GM12878 (cell line): ENCODE results near the gene CDCA7. TPM values are rescaled to one million over a fixed set of nuclear protein-coding genes. Genes with fewer than 3 reads are reported as not detected.

ENCODE experiments used
- ATAC-seq: fragments of 200-7000 bp; cut with Tn5 transposase; 3 replicates; pipeline ENCODE4 v1.9.1; 2020; ENCODE audit warnings: mild to moderate bottlenecking, moderate library complexity
- BruUV-seq: library from RNA; stranded (reverse); fragments of 400-500 nt; replicated peaks from 2 replicates; lab custom pipeline; 2021; lab: Mats Ljungman, UMichigan
- CTCF ChIA-PET: fragments of 300-600 bp; sonication (Branson Sonifier 250); formaldehyde crosslinking; extraction: SDS; loops from one replicate; lab custom pipeline; 2021; ENCODE audit warnings: inconsistent platforms; lab: Yijun Ruan, JAX
- POLR2A ChIA-PET: fragments of 350-600 bp; formaldehyde crosslinking; extraction: SDS; loops from one replicate; lab custom pipeline; 2021; ENCODE audit warnings: inconsistent platforms; lab: Charles Lee
- RAD21 ChIA-PET: fragments of 300-600 bp; sonication (Branson Sonifier 250); formaldehyde crosslinking; loops from one replicate; lab custom pipeline; 2023; ENCODE audit warnings: antibody characterized with exemption; ENCODE audit not compliant: unreplicated experiment; lab: Charles Lee
- SMC1A ChIA-PET: fragments of 300-600 bp; sonication (Branson Sonifier 250); formaldehyde crosslinking; loops from one replicate; lab custom pipeline; 2023; ENCODE audit not compliant: unreplicated experiment, uncharacterized antibody; lab: Charles Lee
- DNase-seq: peaks from one replicate; pipeline ENCODE4 v3.0.0-alpha.2; 2011; ENCODE audit warnings: low read depth, low spot score
- FAIRE-seq: peaks from 3 replicates; lab custom pipeline; 2011; peaks lifted over from hg19 to GRCh38; lab: Jason Lieb, UNC
- H2AFZ ChIP-seq: 2 replicates; pipeline ENCODE4 v1.6.0; 2011; ENCODE audit warnings: low read depth, low read length, control low read depth; ENCODE audit not compliant: control insufficient read depth
- H3K27ac ChIP-seq: 2 replicates; pipeline ENCODE4 v1.5.1; 2011; ENCODE audit warnings: control low read depth; ENCODE audit not compliant: control insufficient read depth, insufficient read depth
- H3K27me3 ChIP-seq, 2 experiments: replicated peaks in 1 of 2; 2 replicates each; pipeline versions ENCODE4 v1.6.0 to v1.6.1; 2011; ENCODE audit warnings: low read length in 1 of 2; ENCODE audit not compliant: control insufficient read depth in 2 of 2, insufficient read depth in 2 of 2
- H3K36me3 ChIP-seq, 2 experiments: 2 replicates each; pipeline ENCODE4 v1.5.1; 2011; ENCODE audit warnings: low read length in 1 of 2; ENCODE audit not compliant: control insufficient read depth in 2 of 2, insufficient read depth in 2 of 2
- H3K4me1 ChIP-seq: 2 replicates; pipeline ENCODE4 v1.6.1; 2011; ENCODE audit warnings: mild to moderate bottlenecking, low read length, moderate library complexity, mixed read lengths; ENCODE audit not compliant: control insufficient read depth, insufficient read depth
- H3K4me2 ChIP-seq: 2 replicates; pipeline ENCODE4 v1.6.0; 2011; ENCODE audit warnings: control low read depth; ENCODE audit not compliant: control insufficient read depth, insufficient read depth
- H3K4me3 ChIP-seq: fragments of 200-600 bp; sonication (generic); 2 replicates; pipeline ENCODE4 v1.5.1; 2016
- H3K79me2 ChIP-seq: 2 replicates; pipeline ENCODE4 v1.6.0; 2011; ENCODE audit warnings: low read length; ENCODE audit not compliant: control insufficient read depth, insufficient read depth
- H3K9ac ChIP-seq: 2 replicates; pipeline ENCODE4 v1.8.0; 2011; ENCODE audit warnings: low read length, control low read depth, mixed read lengths; ENCODE audit not compliant: control insufficient read depth, insufficient read depth
- H3K9me3 ChIP-seq: replicated peaks from 3 replicates; pipeline ENCODE4 v1.5.1; 2011; ENCODE audit warnings: mild to moderate bottlenecking, low read length; ENCODE audit not compliant: control insufficient read depth, insufficient read depth
- H4K20me1 ChIP-seq: 2 replicates; pipeline ENCODE4 v1.6.0; 2011; ENCODE audit not compliant: control insufficient read depth, insufficient read depth
- SPI1 ChIP-seq: IDR thresholded peaks from 2 replicates; pipeline ENCODE4 v1.6.1; 2011; ENCODE audit warnings: low read depth, mild to moderate bottlenecking, low read length, moderate library complexity, borderline replicate concordance; ENCODE audit not compliant: insufficient read depth
- WGBS: methylation state at CpG from one replicate; pipeline ENCODE4 v1.1.6; 2016; ENCODE audit warnings: low lambda C conversion rate; ENCODE audit not compliant: insufficient replicate concordance, insufficient coverage; ENCODE audit errors: missing lambda C conversion rate; 5-methylcytosine and 5-hydroxymethylcytosine counted together
- in situ Hi-C: fragments of 300-500 bp; cut with MboI; formaldehyde crosslinking; loops from 9 replicates; pipeline ENCODE4 v1.14.3; 2018; ENCODE audit warnings: mixed read lengths
- intact Hi-C: fragments of 100-400 bp; cut with micrococcal nuclease; formaldehyde crosslinking; loops from one replicate; pipeline ENCODE4 v1.14.2; 2022; ENCODE audit not compliant: unreplicated experiment
- polyA plus RNA-seq, 11 experiments: library from polyadenylated mRNA; depleted of rRNA in 4 of 11; unstranded in 6 of 11; stranded (reverse) in 5 of 11; fragments of >200 nt; fragmentation: Nextera tagmentation in 4 of 11; fragmentation: Illumina TruSeq in 1 of 11; extraction: Ambion mirVana in 4 of 11; extraction: Trizol in 1 of 11; gene quantifications; 1 replicate in 1 of 11; 2 replicates in 10 of 11; pipeline versions ENCODE4 v1.2.1 to v1.2.3, GENCODE V29; 2011 to 2016; ENCODE audit warnings: inconsistent platforms in 2 of 11, missing spikeins in 2 of 11, low read depth in 1 of 11
- total RNA-seq, 4 experiments: library from RNA; depleted of rRNA in 3 of 4; stranded (reverse); fragments of >200 nt in 3 of 4; fragmentation: Illumina TruSeq in 1 of 4; extraction: Trizol in 1 of 4; gene quantifications; 2 replicates each; pipeline versions ENCODE4 v1.2.1 to v1.2.3, GENCODE V29; 2013 to 2021
- TF ChIP-seq, protein P1 (sequence below): fragments of 450-650 bp; IDR thresholded peaks from 2 replicates; pipeline ENCODE4 v1.6.1; 2017; ENCODE audit warnings: mild to moderate bottlenecking, low read depth, inconsistent platforms; ENCODE audit not compliant: poor library complexity, severe bottlenecking

The CDCA7 gene
- total and polyA plus RNA-seq, 10 of the 15 experiments (the other 5 are each of a cell fraction or from before 2014, with no cell fraction given): 23.5 to 71.3 (median 40.8) TPM

DNA sequence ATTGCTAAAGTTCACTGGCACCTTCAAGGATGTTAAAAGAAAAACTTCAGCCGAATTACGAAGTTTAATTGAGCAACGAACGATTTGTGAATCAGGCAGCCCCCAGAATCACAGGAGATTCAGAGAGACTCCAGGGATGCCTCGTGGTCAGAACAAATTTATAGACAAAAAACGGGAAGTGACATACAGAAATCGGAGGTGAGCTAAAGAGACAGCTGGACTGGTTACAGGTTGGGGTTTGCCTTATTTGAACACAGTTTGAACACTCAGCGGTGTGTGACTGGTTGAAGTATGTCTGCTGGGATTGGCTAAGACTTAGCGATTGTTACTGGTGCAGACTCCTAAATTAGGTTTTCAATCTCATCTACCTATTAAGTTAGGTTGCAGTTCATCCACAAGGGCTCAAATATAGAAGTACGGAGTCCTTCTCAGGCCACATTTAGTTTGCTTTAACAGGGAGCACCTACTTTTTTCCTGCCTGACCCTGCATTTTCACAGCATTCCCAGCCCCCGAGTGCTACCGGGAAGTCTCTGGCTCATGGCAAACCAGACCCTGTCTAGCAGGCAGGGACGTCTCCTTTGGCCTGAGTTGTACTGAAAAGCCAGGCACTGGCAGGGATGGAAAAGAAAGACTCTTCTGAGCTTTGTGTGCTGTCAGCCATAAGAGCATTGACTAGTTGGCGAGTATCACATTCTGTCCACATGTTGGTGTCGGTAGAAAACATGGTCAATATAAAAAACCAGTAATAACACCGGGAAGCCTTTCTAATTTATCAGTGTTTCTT is 41.1 kb downstream of the CDCA7 start:
- no peak overlapping the region for H3K4me3 ChIP-seq
- RAD21 ChIA-PET: no interaction called here
- H3K9ac ChIP-seq: no peak overlapping the region
- no peak overlapping the region for H3K4me2 ChIP-seq
- peaks cover 0 to 3% of the 10 kb centered on the region in 2 experiments; a peak in 2 of 4 replicates for H3K27me3 ChIP-seq
- POLR2A ChIA-PET: no interaction called here
- in situ Hi-C loops (no loop called here), intact Hi-C loops (loop anchor here (10.0 kb wide), 1 partner anchor 371 kb away; no protein-coding TSS in a partner anchor)
- H3K4me1 ChIP-seq: no peaks in the 10 kb centered on the region
- DNase-seq (no peak), FAIRE-seq (no peak), ATAC-seq (no peak)
- no peaks in the 10 kb centered on the region for H3K36me3 ChIP-seq
- no peaks in the 10 kb centered on the region for H4K20me1 ChIP-seq
- H3K79me2 ChIP-seq: no peaks in the 10 kb centered on the region
- WGBS: 70% methylated on average over 16 of the region's 16 CpGs
- peak; percentile 54; the same call in 1 of the 2 replicates for TF ChIP-seq SPI1
- TF ChIP-seq, protein P1, sequence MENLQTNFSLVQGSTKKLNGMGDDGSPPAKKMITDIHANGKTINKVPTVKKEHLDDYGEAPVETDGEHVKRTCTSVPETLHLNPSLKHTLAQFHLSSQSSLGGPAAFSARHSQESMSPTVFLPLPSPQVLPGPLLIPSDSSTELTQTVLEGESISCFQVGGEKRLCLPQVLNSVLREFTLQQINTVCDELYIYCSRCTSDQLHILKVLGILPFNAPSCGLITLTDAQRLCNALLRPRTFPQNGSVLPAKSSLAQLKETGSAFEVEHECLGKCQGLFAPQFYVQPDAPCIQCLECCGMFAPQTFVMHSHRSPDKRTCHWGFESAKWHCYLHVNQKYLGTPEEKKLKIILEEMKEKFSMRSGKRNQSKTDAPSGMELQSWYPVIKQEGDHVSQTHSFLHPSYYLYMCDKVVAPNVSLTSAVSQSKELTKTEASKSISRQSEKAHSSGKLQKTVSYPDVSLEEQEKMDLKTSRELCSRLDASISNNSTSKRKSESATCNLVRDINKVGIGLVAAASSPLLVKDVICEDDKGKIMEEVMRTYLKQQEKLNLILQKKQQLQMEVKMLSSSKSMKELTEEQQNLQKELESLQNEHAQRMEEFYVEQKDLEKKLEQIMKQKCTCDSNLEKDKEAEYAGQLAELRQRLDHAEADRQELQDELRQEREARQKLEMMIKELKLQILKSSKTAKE: no peak
- no peak overlapping the region for H3K27ac ChIP-seq
- H2AFZ ChIP-seq: no peak overlapping the region
- CTCF ChIA-PET: no interaction called here
- SMC1A ChIA-PET: no interaction called here
- H3K9me3 ChIP-seq: no peaks in the 10 kb centered on the region
- no TSS peak for BruUV-seq
